Measurements from ENCODE around the gene KRT36. TPM values are rescaled to one million over a fixed set of nuclear protein-coding genes. Genes with fewer than 3 reads are reported as not detected.

The KRT36 gene
- total and polyA plus RNA-seq, 2 of the 8 experiments (the other 6 are each of a cell fraction or from before 2014, with no cell fraction given): not detected

DNA sequence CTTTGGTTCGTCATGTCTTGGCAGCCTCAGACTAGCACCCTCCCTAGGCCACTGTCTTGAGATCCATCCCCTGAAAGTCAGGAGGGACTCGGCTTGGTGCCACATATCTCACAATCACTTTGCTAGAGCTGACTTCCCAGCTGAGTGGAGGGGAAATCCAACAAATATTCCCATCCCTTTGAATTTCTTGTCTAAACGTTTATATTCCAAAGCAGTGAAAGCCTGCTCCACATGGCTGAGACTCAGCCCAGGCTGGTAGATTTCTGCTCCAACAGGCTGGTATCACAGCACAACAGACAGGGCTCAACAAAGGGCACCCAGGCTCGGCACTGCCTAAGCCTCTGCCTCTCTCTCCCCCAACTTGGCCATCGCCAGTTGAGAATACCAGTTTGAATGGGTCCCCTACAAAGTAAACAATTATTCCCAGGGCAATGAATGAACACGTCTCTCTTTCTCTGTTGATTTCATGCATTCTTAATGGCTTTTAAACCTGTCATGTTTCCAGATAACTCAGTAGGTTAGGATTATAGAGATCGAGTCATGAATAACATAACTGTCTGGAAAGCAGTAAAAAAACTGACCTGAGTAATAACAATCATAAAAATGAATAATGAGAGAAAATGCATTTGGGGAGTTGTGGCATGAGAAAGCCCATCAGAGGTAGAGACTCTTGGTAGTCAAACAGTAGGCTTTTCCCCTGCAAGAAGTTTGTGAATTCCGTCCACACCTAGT is 14.7 kb upstream of the KRT36 start:
- 83% methylated on average over 8 of the region's 8 CpGs; no CpG with 5 or more reads in 1 of the 2 experiments for WGBS, 2 experiments (ENCODE audit: extremely low coverage in 1 of 2, insufficient coverage in 1 of 2, insufficient read length in 1 of 2, insufficient replicate concordance in 2 of 2, low coverage in 1 of 2, low lambda C conversion rate in 2 of 2, missing lambda C conversion rate in 1 of 2)
- no peak overlapping the region for H2BK120ac ChIP-seq (replicated peaks; ENCODE audit: low read depth, low read length)
- CTCF ChIA-PET (ENCODE audit: partially characterized antibody): interaction anchor here (0.6 to 33.9 kb wide), 9 partner anchors 8 to 1331 kb away, joined by 3 to 427 read pairs (median 4); partner anchors contain the start of gene KRT36
- no peak overlapping the region for H2BK12ac ChIP-seq (ENCODE audit: low read depth, low read length)
- H2AK5ac ChIP-seq (ENCODE audit: low read depth, low read length): no peak overlapping the region
- no peaks in the 10 kb centered on the region for H3K27me3 ChIP-seq (replicated peaks in 1 of 4; ENCODE audit: control insufficient read depth in 3 of 4, extremely low read depth in 1 of 4, insufficient read depth in 3 of 4, low read length in 3 of 4)
- H4K91ac ChIP-seq (replicated peaks; ENCODE audit: insufficient read length, low read length): no peak overlapping the region
- no peaks in the 10 kb centered on the region for H3K9me3 ChIP-seq (ENCODE audit: insufficient read depth in 2 of 2, low read depth in 1 of 2, low read length in 1 of 2)
- no peaks in the 10 kb centered on the region for H3K36me3 ChIP-seq (ENCODE audit: control insufficient read depth in 2 of 4, insufficient read depth in 4 of 4, low read length in 3 of 4)
- H3K79me2 ChIP-seq (ENCODE audit: control insufficient read depth in 1 of 2, insufficient read depth in 2 of 2, low read length in 2 of 2): no peaks in the 10 kb centered on the region
- no peak overlapping the region for H3K9ac ChIP-seq (replicated peaks in 1 of 4; ENCODE audit: extremely low read depth in 1 of 4, low read depth in 3 of 4, low read length in 3 of 4)
- no peak overlapping the region for H4K5ac ChIP-seq (ENCODE audit: insufficient read length, low read depth, low read length)
- DNase-seq (ENCODE audit: low read depth in 1 of 2, low spot score in 2 of 2) (no peak), FAIRE-seq (no peak)
- H3K79me1 ChIP-seq (ENCODE audit: low read depth, low read length): no peaks in the 10 kb centered on the region
- H3K23me2 ChIP-seq (ENCODE audit: low read depth, low read length): no peaks in the 10 kb centered on the region
- no peak overlapping the region for H3K18ac ChIP-seq (ENCODE audit: extremely low read depth, low read length)
- H2BK5ac ChIP-seq (ENCODE audit: low read depth, low read length): no peak overlapping the region
- POLR2A ChIA-PET (ENCODE audit: partially characterized antibody): interaction anchor here (5.6 kb wide), 1 partner anchor 24 kb away, joined by 32 read pairs; the partner anchor contains the start of gene KRT19
- H2AFZ ChIP-seq (ENCODE audit: low read length): no peak overlapping the region
- H3K4me1 ChIP-seq (replicated peaks in 1 of 4; ENCODE audit: control insufficient read depth in 3 of 4, insufficient read depth in 4 of 4, low read length in 3 of 4): peaks cover 0 to 19% (median 11%) of the 10 kb centered on the region in 4 experiments; a peak in 6 of 7 replicates
- no peak overlapping the region for H2BK20ac ChIP-seq (ENCODE audit: low read length)
- no peak overlapping the region for H3K14ac ChIP-seq (ENCODE audit: insufficient read length)
- H4K8ac ChIP-seq (ENCODE audit: extremely low read depth, insufficient read depth, low read length): peak overlapping the region; percentile 29; the same call in 1 of the 2 replicates
- H3K4me3 ChIP-seq (ENCODE audit: extremely low read depth in 1 of 4, insufficient read depth in 2 of 4, low read depth in 3 of 4, low read length in 4 of 4): no peak overlapping the region
- H3K56ac ChIP-seq (replicated peaks; ENCODE audit: insufficient read length, low read depth, low read length): no peak overlapping the region
- 0 out of 2 replicates have a peak overlapping the region, but pooled peaks have one; percentile 61 for H2BK15ac ChIP-seq (ENCODE audit: low read length)
- no peak overlapping the region for H3K27ac ChIP-seq (ENCODE audit: low read depth, low read length)
- H3K4me2 ChIP-seq (ENCODE audit: insufficient read depth in 1 of 2, low read depth in 2 of 2, low read length in 2 of 2): no peak overlapping the region
- TF ChIP-seq ZNF274 (IDR thresholded peaks at IDR 0.05; ENCODE audit: borderline replicate concordance, extremely low read depth, low read length) (no peak), EZH2 (IDR thresholded peaks at IDR 0.05; ENCODE audit: low read depth, low read length, severe bottlenecking) (no peak), HDAC6 (IDR thresholded peaks at IDR 0.05; ENCODE audit: low read depth, low read length) (no peak), SAP30 (IDR thresholded peaks at IDR 0.05; ENCODE audit: insufficient read depth, insufficient replicate concordance, low read length) (no peak), SIN3A (conservative IDR thresholded peaks at IDR 0.05 in 1 of 2, IDR thresholded peaks at IDR 0.05 in 1 of 2; ENCODE audit: low read depth in 1 of 2, low read length in 2 of 2) (no peak), SP4 (IDR thresholded peaks at IDR 0.05; ENCODE audit: low read length) (no peak), KDM5A (IDR thresholded peaks at IDR 0.05; ENCODE audit: low read length) (no peak), EP300 (IDR thresholded peaks at IDR 0.05; ENCODE audit: borderline replicate concordance in 1 of 2, low read depth in 2 of 2, low read length in 2 of 2) (no peak)
- TF ChIP-seq, protein P1, sequence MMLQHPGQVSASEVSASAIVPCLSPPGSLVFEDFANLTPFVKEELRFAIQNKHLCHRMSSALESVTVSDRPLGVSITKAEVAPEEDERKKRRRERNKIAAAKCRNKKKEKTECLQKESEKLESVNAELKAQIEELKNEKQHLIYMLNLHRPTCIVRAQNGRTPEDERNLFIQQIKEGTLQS (IDR thresholded peaks at IDR 0.05; ENCODE audit: insufficient read depth, low read depth, low read length): no peak
- no peak overlapping the region for H3K23ac ChIP-seq (ENCODE audit: insufficient read length)
- no peak overlapping the region for H3K4ac ChIP-seq (replicated peaks; ENCODE audit: insufficient read length, low read depth, low read length)
- no peaks in the 10 kb centered on the region for H4K20me1 ChIP-seq (replicated peaks in 1 of 2; ENCODE audit: control insufficient read depth in 1 of 2, insufficient read depth in 2 of 2, low read length in 2 of 2)
